ENCODE measurements around the gene SPTBN4.
"Not testable (repeated sequence)": the region's sequence is repeated elsewhere in the genome, so short reads cannot be mapped to it uniquely, and the experiment has no call there.

SPTBN4 gene

GRCh38 chr19:40465557-40466218, 1.1 kb upstream of the SPTBN4 start, which contains the start of gene BLVRB:
TSS of gene BLVRB (minus strand) at chr19:40465745. CDS start at chr19:40465688, 57 bp downstream.
- peak; percentile 99 for DNase-seq

- no peak for DNase-seq
Observed at GRCh38 chr19:40466219-40466984, 399 bp upstream of the SPTBN4 start.

DNA sequence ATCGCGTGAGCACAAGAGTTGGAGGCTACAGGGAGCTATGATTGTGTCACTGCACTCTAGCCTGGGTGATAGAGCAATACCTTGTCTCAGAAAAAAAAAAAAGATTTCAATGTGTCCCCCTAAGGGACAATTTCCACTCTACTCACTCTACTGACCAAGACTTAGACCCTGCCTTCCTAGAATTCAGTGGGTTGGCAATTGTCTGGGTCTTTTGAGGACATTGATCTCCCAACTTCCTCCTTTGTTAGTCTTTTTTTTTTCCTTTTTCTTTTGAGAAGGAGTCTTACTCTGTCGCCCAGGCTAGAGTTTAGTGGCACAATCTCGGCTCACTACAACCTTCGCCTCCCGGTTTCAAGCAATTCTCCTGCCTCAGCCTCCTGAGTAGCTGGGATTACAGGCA, 2.2 kb downstream of the SPTBN4 start:
- DNase-seq: no peak

DNA sequence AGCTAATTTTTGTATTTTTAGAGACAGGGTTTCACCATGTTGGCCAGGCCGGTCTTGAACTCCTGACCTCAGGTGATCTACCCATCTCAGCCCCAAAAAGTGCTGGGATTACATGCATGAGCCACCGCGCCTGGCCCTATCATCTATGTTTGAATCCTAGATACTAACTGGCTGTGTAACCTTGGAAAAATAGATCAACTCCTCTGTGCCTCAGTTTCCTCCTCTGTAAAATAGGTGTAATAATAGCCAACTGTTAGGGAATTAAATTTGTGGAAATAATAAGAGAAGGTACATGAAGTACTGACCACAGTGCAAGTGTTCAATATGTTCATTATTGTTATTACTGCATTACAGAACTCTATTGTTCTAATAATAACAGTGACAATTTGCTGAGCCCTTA, 4.3 kb downstream of the SPTBN4 start:
- no peak for DNase-seq

GRCh38 chr19:40472516-40472915, 5.7 kb downstream of the SPTBN4 start:
- no peak for DNase-seq

DNA sequence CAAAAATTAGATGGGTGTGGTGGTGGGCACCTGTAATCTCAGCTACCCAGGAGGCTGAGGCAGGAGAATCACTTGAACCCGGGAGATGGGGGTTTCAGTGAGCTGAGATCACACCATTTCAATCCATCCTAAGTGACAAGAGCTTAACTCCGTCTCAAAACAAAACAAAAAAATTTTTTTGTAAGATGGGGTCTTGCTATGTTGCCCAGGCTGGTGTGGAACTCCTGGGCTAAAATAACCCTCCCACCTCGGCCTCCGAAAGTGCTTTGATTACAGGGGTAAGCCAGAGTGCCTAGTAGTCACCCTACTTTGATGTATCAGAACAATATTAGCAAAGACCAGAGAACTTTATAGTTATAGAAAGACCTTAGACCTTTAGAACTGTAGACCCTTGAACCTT, 7.9 kb downstream of the SPTBN4 start:
- DNase-seq: no peak

DNA sequence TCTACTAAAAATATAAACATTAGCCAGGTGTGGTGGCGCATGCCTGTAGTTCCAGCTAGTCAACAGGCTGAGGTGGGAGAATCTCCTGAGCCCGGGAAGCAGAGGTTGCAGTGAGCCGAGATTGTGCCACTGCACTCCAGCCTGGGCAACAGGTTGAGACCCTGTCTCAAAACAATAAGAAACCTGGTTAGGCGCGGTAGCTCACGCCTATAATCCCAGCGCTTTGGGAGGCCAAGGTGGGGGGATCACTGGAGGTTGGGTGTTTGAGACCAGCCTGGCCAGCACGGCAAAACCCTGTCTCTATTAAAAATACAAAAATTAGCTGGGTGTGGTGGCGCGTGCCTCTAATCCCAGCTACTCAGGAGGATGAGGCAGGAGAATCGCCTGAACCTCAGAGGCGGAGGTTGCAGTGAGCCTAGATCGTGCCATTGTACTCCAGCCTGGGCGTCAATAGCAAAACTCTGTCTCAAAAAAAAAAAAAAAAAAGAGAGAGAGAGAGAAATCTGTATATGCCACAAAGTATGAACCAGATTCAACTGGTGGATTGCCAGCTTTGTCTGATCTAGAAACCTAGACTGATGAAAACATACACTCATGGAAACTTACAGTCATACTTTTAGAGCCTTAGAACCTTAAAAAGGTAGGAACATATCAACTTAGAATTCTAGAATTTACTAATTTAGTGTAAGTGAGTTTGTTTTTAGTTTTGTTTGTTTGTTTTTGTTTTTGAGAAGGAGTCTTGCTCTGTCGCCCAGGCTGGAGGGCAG, 9.3 kb downstream of the SPTBN4 start:
- DNase-seq: not testable (repeated sequence)

- no peak for DNase-seq
Observed at GRCh38 chr19:40486017-40486416, 19.2 kb downstream of the SPTBN4 start.

DNA sequence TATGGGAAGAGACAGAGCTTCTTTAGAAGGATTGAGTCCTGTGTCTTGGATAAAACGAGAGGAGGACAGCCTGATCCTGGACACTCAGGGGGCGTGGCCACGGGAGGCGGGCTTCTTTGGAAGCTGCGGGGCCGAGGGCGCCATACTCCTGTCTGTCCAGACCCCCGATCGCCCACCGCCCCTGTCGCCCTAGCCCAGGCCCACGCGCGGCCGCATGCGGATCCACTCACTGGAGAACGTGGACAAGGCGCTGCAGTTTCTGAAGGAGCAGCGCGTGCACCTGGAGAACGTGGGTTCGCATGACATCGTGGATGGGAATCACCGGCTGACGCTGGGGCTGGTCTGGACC, 23.1 kb downstream of the SPTBN4 start:
- no peak for DNase-seq

GRCh38 chr19:40492274-40492673, 25.5 kb downstream of the SPTBN4 start:
- no peak for DNase-seq

- no peak for DNase-seq
Observed at GRCh38 chr19:40493778-40494177, 27.0 kb downstream of the SPTBN4 start.

DNA sequence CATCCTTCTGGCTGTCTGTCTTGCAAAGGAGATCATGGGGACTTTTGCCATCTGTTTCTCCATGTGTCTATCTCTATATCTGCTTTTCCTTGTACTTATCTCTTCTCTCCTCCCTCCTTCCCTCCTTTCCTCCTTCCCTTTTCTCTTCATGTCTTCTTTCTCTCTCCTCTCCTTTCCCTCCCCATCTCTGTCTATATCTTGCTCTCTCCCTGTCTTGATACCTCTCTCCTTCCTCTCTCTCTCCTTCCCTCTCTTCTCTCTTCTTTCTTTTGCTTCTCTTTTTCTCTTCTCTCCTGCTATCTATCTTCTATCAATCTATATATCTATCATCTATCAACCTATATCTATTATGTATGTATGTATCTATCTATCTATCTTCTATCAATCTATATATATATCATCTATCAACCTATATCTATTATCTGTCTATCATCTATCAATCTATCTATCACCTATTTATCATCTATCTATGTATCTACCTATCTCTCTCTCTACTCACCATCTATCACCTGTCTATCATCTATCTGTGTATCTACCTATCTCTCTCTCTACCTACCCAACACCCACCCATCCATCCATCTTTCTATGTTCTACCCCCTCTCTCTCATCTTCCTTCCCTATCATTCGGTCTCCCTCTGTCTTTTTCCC, 27.5 kb downstream of the SPTBN4 start:
- DNase-seq: no peak

GRCh38 chr19:40497214-40497613, 30.4 kb downstream of the SPTBN4 start:
- DNase-seq: no peak

DNA sequence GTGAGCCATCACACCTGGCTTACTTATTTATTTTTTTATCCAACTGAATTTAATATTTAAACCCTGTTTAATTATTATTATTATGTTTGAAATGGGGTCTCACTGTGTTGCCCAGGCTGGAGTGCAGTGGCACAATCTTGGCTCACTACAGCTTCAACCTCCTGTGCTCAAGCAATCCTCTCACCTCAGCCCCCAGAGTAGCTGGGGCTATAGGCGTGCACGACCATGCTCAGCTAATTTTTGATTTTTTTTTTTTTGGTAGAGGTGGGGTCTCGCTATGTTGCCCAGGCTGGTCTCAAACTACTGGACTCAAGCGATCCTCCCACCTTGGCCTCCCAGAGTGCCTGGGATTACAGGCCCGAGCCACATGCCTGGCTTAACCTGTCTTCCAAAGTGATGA, 32.5 kb downstream of the SPTBN4 start:
- DNase-seq: no peak

DNA sequence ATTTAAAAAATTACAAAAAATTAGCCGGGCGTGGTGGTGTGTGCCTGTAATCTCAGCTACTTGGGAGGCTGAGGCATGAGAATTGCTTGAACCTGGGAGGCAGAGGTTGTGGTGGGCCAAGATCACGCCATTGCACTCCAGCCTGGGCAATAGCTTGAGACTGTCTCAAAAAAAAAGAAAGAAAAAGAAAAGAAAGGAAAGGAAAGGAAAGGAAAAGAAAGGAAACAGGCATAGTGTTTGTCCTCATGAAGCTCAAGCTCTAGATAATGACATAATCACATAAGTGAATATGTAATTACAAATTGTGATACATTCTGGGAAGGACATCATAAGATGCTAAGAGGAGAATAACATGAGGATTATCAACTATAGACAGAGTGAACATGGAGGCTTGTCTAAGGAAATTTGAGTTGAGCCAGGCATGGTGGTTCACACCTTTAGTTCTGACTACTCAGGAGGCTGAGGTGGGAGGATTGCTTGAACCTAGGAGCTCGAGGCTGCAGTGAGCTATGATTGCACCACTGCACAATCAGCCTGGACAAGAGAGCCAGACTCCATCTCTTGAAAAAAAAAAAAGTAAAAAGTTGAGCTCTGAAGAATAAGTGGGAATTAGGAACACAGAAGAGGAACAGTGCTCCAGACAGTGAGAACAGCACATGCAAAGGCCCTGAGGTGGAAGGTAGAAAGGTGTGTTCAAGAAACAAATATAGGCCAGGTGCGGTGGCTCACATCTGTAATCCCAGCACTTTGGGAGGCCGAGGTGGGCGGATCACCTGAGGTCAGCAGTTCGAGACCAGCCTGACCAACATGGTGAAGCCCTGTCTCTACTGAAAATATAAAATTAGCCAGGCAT, 34.1 kb downstream of the SPTBN4 start:
- DNase-seq: not testable (repeated sequence)

DNA sequence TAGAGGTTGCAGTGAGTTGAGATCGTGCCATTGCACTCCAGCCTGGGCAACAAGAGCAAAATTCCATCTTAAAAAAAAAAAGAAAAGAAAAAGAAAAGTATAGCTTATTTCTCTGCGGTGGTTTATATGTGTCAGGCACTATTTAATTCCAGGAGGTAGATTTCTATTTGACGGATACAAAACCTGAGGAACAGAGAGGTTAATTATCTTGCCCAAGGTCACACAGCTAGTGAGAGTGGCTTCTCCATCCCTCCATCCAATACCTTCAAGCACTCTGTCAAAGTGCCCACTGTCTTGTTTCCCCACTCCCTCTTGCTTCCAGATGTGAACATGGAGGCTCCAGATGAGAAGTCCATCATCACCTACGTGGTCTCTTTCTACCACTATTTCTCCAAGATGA, 34.8 kb downstream of the SPTBN4 start:
- DNase-seq: no peak

- DNase-seq: no peak
Observed at GRCh38 chr19:40502081-40502480, 35.3 kb downstream of the SPTBN4 start.

- peak; percentile 78 for DNase-seq
Observed at GRCh38 chr19:40502647-40503319, 36.0 kb downstream of the SPTBN4 start.

DNA sequence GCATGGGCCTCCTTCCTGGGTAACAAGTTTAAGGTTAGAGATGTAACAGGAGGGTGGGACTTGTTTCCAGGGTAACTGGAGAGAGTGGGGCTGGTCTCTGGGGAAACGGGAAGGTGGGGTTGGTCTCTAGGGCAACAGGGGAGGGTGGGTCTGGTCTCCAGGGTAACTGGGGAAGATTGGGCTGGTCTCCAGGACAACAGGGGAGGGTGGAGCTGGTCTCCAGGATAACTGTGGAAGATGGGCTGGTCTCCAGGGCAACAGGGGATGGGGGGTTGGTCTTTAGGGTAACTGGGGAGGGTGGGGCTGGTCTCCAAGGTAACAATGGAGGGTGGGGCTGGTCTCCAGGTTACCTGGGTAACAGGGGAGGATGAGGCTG, 36.5 kb downstream of the SPTBN4 start:
- no peak for DNase-seq

GRCh38 chr19:40506099-40506498, 39.3 kb downstream of the SPTBN4 start:
- no peak for DNase-seq

GRCh38 chr19:40507892-40508291, 41.1 kb downstream of the SPTBN4 start:
- no peak for DNase-seq

DNA sequence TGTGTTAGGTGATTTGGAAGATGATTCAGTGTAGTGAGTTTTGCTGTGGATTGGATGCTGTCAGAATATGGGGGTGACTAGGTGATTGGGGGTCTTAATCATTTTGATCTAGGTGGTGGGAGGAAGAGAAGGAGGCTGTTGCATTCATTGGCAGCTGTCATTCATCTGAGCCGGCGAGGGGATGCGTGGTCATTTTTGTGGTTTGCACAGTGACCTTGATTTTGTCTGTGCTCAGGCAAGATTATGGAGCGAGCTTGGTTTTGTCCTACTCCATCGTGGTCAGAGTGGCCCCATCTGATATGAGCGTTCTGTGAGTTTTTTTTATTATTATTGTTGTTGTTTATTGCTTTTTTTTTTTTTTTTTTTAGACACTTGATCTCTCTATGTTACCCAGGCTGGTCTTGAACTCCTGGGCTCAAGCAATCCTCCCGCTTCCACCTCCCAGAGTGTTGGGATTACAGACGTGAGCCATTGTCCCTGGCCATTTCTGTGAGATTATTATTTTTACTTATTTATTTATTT, 42.0 kb downstream of the SPTBN4 start:
- no peak for DNase-seq

Data from islet precursor cell (in vitro differentiated cells).